ENCODE data around the gene PSMB7.

PSMB7 gene

DNA sequence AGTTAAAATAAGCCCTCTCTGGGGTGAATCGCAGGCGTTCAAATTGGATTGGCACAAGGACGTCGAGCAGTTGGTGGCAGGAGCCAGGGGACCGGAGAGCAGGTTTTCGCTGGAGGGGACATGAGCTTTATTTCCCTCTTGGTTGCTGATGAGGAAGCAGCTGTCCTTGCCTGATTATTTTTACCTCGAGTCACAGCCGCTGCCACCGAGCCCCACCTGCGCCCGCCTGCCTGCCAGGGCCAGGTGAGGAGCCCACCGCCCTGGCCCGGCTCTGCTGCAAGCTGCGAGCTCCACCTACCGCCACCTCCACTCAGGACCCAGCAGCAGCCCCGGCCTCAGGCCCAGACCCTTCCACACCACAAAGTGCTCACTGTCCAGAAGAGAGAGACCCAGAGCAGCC, 26.0 kb upstream of the PSMB7 start:
- TF ChIP-seq EZH2phosphoT487 (IDR thresholded peaks at IDR 0.05; ENCODE audit: borderline replicate concordance) = no peak
- Histone ChIP-seq H3K9ac (ENCODE audit: low read depth, low read length, poor library complexity, severe bottlenecking) (no peak overlapping the region), H3K9me3 (ENCODE audit: insufficient read depth, low read depth, low read length) (no peaks in the 10 kb centered on the region), H3K9me2 (replicated peaks; ENCODE audit: low read depth, low read length) (no peaks in the 10 kb centered on the region), H3K4me2 (ENCODE audit: low read depth, low read length, poor library complexity, severe bottlenecking) (no peak overlapping the region), H3F3A (ENCODE audit: low read depth) (no peaks in the 10 kb centered on the region), H3K4me3 (ENCODE audit: low read length, poor library complexity, severe bottlenecking) (no peak overlapping the region), H4K20me1 (ENCODE audit: insufficient read depth, low read length, poor library complexity, severe bottlenecking) (no peaks in the 10 kb centered on the region), H3K27me3 (ENCODE audit: insufficient read depth, low read length, poor library complexity, severe bottlenecking) (no peaks in the 10 kb centered on the region), H3K4me1 (ENCODE audit: insufficient read depth, low read length, poor library complexity, severe bottlenecking) (no peaks in the 10 kb centered on the region), H3K79me2 (ENCODE audit: insufficient read depth, low read length) (no peaks in the 10 kb centered on the region), H2AFZ (ENCODE audit: low read length) (no peak overlapping the region), H3K36me3 (ENCODE audit: insufficient read depth, low read length) (no peaks in the 10 kb centered on the region)

DNA sequence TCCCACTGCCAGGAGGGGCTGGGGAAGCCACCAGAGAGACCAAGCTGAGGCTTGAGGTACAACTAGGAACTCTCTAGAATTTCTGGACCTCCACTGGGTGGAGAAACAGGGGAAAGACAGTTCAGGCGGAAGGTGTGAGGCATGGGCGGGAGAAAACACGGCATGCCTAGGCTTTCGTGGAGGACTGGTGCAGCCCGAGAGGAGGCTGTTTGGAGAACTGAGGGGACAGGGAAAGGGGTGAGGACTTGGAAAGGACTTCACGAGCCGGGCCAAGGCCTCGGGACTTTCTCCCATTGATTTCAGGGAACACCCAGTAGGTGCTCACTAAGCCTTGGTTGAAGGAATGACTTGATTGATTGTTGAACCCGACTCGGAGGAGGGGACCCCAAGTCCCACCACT, 25.5 kb upstream of the PSMB7 start:
- Histone ChIP-seq H3K9ac (ENCODE audit: low read depth, low read length, poor library complexity, severe bottlenecking) (no peak overlapping the region), H4K20me1 (ENCODE audit: insufficient read depth, low read length, poor library complexity, severe bottlenecking) (no peaks in the 10 kb centered on the region), H3K27me3 (ENCODE audit: insufficient read depth, low read length, poor library complexity, severe bottlenecking) (no peaks in the 10 kb centered on the region), H3K4me3 (ENCODE audit: low read length, poor library complexity, severe bottlenecking) (no peak overlapping the region), H3F3A (ENCODE audit: low read depth) (no peaks in the 10 kb centered on the region), H3K4me1 (ENCODE audit: insufficient read depth, low read length, poor library complexity, severe bottlenecking) (no peaks in the 10 kb centered on the region), H3K79me2 (ENCODE audit: insufficient read depth, low read length) (no peaks in the 10 kb centered on the region), H3K9me2 (replicated peaks; ENCODE audit: low read depth, low read length) (no peaks in the 10 kb centered on the region), H3K36me3 (ENCODE audit: insufficient read depth, low read length) (no peaks in the 10 kb centered on the region), H2AFZ (ENCODE audit: low read length) (no peak overlapping the region), H3K9me3 (ENCODE audit: insufficient read depth, low read depth, low read length) (no peaks in the 10 kb centered on the region), H3K4me2 (ENCODE audit: low read depth, low read length, poor library complexity, severe bottlenecking) (no peak overlapping the region)
- TF ChIP-seq, protein P1, sequence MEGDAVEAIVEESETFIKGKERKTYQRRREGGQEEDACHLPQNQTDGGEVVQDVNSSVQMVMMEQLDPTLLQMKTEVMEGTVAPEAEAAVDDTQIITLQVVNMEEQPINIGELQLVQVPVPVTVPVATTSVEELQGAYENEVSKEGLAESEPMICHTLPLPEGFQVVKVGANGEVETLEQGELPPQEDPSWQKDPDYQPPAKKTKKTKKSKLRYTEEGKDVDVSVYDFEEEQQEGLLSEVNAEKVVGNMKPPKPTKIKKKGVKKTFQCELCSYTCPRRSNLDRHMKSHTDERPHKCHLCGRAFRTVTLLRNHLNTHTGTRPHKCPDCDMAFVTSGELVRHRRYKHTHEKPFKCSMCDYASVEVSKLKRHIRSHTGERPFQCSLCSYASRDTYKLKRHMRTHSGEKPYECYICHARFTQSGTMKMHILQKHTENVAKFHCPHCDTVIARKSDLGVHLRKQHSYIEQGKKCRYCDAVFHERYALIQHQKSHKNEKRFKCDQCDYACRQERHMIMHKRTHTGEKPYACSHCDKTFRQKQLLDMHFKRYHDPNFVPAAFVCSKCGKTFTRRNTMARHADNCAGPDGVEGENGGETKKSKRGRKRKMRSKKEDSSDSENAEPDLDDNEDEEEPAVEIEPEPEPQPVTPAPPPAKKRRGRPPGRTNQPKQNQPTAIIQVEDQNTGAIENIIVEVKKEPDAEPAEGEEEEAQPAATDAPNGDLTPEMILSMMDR (conservative IDR thresholded peaks at IDR 0.05; ENCODE audit: low read length) = no peak
- no peak for TF ChIP-seq EZH2phosphoT487 (IDR thresholded peaks at IDR 0.05; ENCODE audit: borderline replicate concordance)

DNA sequence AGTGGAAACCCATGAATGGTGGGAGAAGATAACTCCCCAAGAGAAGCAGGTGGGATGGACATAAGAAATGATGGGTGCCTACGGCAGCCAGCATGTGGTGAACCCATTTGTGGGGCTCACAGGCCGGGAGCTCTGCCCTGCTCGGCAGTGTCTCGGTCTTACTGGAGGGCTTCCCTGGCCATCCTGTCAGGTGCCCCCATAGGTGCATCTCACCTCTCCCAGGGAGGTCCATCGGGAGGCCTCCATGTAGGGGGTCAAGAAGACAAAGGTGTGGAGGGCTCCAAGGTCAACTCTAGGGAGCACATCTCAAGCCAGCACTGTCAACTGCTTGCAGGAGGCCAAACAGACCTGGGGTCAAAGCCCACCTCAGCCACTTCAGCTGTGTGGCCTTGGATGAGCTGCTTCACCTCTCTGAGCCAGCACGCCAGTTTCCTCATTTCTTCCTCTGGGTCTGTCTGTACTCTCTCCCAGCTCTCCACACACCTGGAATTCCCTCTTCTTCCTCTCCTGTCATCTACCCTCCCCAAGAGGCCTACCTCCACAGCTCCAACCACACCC, 24.5 kb upstream of the PSMB7 start:
- Histone ChIP-seq H3K79me2 (ENCODE audit: insufficient read depth, low read length) (no peaks in the 10 kb centered on the region), H3K4me1 (ENCODE audit: insufficient read depth, low read length, poor library complexity, severe bottlenecking) (no peaks in the 10 kb centered on the region), H2AFZ (ENCODE audit: low read length) (no peak overlapping the region), H4K20me1 (ENCODE audit: insufficient read depth, low read length, poor library complexity, severe bottlenecking) (no peaks in the 10 kb centered on the region), H3F3A (ENCODE audit: low read depth) (no peaks in the 10 kb centered on the region), H3K27me3 (ENCODE audit: insufficient read depth, low read length, poor library complexity, severe bottlenecking) (no peaks in the 10 kb centered on the region), H3K4me2 (ENCODE audit: low read depth, low read length, poor library complexity, severe bottlenecking) (no peak overlapping the region), H3K9me3 (ENCODE audit: insufficient read depth, low read depth, low read length) (no peaks in the 10 kb centered on the region), H3K9me2 (replicated peaks; ENCODE audit: low read depth, low read length) (no peaks in the 10 kb centered on the region), H3K36me3 (ENCODE audit: insufficient read depth, low read length) (no peaks in the 10 kb centered on the region), H3K9ac (ENCODE audit: low read depth, low read length, poor library complexity, severe bottlenecking) (no peak overlapping the region), H3K4me3 (ENCODE audit: low read length, poor library complexity, severe bottlenecking) (no peak overlapping the region)
- TF ChIP-seq, protein P1 (conservative IDR thresholded peaks at IDR 0.05; ENCODE audit: low read length) = no peak
- TF ChIP-seq EZH2phosphoT487 (IDR thresholded peaks at IDR 0.05; ENCODE audit: borderline replicate concordance) = no peak

GRCh38 chr9:124439086-124439485, 23.8 kb upstream of the PSMB7 start:
- Histone ChIP-seq H3K9me3 (ENCODE audit: insufficient read depth, low read depth, low read length) (no peaks in the 10 kb centered on the region), H2AFZ (ENCODE audit: low read length) (no peak overlapping the region), H3K9ac (ENCODE audit: low read depth, low read length, poor library complexity, severe bottlenecking) (no peak overlapping the region), H3K79me2 (ENCODE audit: insufficient read depth, low read length) (no peaks in the 10 kb centered on the region), H3K9me2 (replicated peaks; ENCODE audit: low read depth, low read length) (no peaks in the 10 kb centered on the region), H4K20me1 (ENCODE audit: insufficient read depth, low read length, poor library complexity, severe bottlenecking) (no peaks in the 10 kb centered on the region), H3K36me3 (ENCODE audit: insufficient read depth, low read length) (no peaks in the 10 kb centered on the region), H3K4me1 (ENCODE audit: insufficient read depth, low read length, poor library complexity, severe bottlenecking) (no peaks in the 10 kb centered on the region), H3F3A (ENCODE audit: low read depth) (no peaks in the 10 kb centered on the region), H3K27me3 (ENCODE audit: insufficient read depth, low read length, poor library complexity, severe bottlenecking) (no peaks in the 10 kb centered on the region), H3K4me2 (ENCODE audit: low read depth, low read length, poor library complexity, severe bottlenecking) (no peak overlapping the region), H3K4me3 (ENCODE audit: low read length, poor library complexity, severe bottlenecking) (no peak overlapping the region)
- TF ChIP-seq, protein P1 (conservative IDR thresholded peaks at IDR 0.05; ENCODE audit: low read length) = no peak
- TF ChIP-seq EZH2phosphoT487 (IDR thresholded peaks at IDR 0.05; ENCODE audit: borderline replicate concordance) = no peak
